Esophagus muscularis mucosa (tissue), 4 donors: Measurements from ENCODE around the gene DAZAP1. TPM values are rescaled to one million over a fixed set of nuclear protein-coding genes. Genes with fewer than 3 reads are reported as not detected.

Experiments
- DNase-seq: peaks from one replicate; pipeline ENCODE4 v3.0.0-alpha.2; 2017; ENCODE audit errors: extremely low spot score
- H3K27ac ChIP-seq, 4 donors: fragments of 200-600 bp; sonication (generic); replicated peaks in 1 of 4; 1 replicate in 3 of 4; 2 replicates in 1 of 4; pipeline ENCODE4 v1.5.1; 2016 to 2019; ENCODE audit warnings: mild to moderate bottlenecking in 1 of 4
- H3K27me3 ChIP-seq, 4 donors: fragments of 200-600 bp; sonication (generic); one replicate each; pipeline versions ENCODE4 v1.5.1 to v1.6.0; 2016 to 2019
- H3K36me3 ChIP-seq, 4 donors: fragments of 200-600 bp; sonication (generic); one replicate each; pipeline ENCODE4 v1.5.1; 2016 to 2019
- H3K4me1 ChIP-seq, 4 donors: fragments of 200-600 bp; sonication (generic); one replicate each; pipeline ENCODE4 v1.5.1; 2016 to 2019
- H3K4me3 ChIP-seq, 4 donors: fragments of 200-600 bp; sonication (generic); 1 replicate in 2 of 4; 2 replicates in 2 of 4; pipeline ENCODE4 v1.5.1; 2016 to 2019; ENCODE audit warnings: mild to moderate bottlenecking in 4 of 4, moderate library complexity in 1 of 4
- H3K9me3 ChIP-seq, 4 donors: fragments of 200-600 bp; sonication (generic); 1 replicate in 3 of 4; 2 replicates in 1 of 4; pipeline ENCODE4 v1.5.1; 2016 to 2019
- CTCF ChIP-seq, 3 experiments: fragments of 200-600 bp in 2 of 3; fragments of 450-650 bp in 1 of 3; sonication (generic) in 2 of 3; IDR thresholded peaks; one replicate each; pipeline ENCODE4 v1.5.1; 2017 to 2019; ENCODE audit warnings: antibody characterized with exemption in 3 of 3, mild to moderate bottlenecking in 2 of 3, moderate library complexity in 1 of 3
- EP300 ChIP-seq: sonication (generic); formaldehyde crosslinking; IDR thresholded peaks from one replicate; pipeline ENCODE4 v1.6.1; 2017; ENCODE audit warnings: antibody characterized with exemption
- POLR2A ChIP-seq: fragments of 450-650 bp; IDR thresholded peaks from one replicate; pipeline ENCODE4 v1.6.1; 2017; ENCODE audit warnings: antibody characterized with exemption, moderate library complexity, mild to moderate bottlenecking, low read depth
- POLR2AphosphoS5 ChIP-seq, 2 donors: sonication (generic); formaldehyde crosslinking; IDR thresholded peaks; one replicate each; pipeline ENCODE4 v1.6.1; 2017; ENCODE audit warnings: antibody characterized with exemption in 2 of 2
- WGBS: methylation state at CpG from one replicate; pipeline ENCODE4 v1.1.5; 2018; 5-methylcytosine and 5-hydroxymethylcytosine counted together
- intact Hi-C: fragments of 100-400 bp; cut with DNase I; formaldehyde crosslinking; loops from one replicate; pipeline ENCODE4 v1.15.1; 2023
- total RNA-seq, 4 donors: library from RNA; depleted of rRNA; stranded (reverse); fragments of >200 nt; gene quantifications; one replicate each; pipeline versions ENCODE4 v1.1.0 to v1.2.1, GENCODE V29; 2016

DAZAP1 gene
- total RNA-seq, 4 donors from 2014 or later, result 44.9 to 79.4 (median 52.9) TPM

- Histone ChIP-seq H3K4me1 (peaks cover 6 to 9% (median 8%) of the 10 kb centered on the region in 4 donors), H3K36me3 (no peaks in the 10 kb centered on the region), H3K9me3 (no peaks in the 10 kb centered on the region), H3K27ac (no peak overlapping the region), H3K27me3 (no peaks in the 10 kb centered on the region), H3K4me3 (no peak overlapping the region)
- DNase-seq, result no peak
- 90% methylated on average over 22 of the region's 23 CpGs for WGBS
- intact Hi-C loops, result no loop called here
- TF ChIP-seq POLR2AphosphoS5 (IDR thresholded peaks at IDR 0.05) (no peak), POLR2A (no peak), EP300 (no peak), CTCF (IDR thresholded peaks at IDR 0.05) (no peak)
Measured at GRCh38 chr19:1483979-1484428, 76.6 kb downstream of the DAZAP1 start.

Other genes starting within 250 kb of the DAZAP1 start
- 100 to 1,000 TPM in 1 of 4 donors, 10 to 100 TPM in 3; 16.2 to 141 (median 30.5) TPM for gene SBNO2, start 233.3 kb upstream of the DAZAP1 start, total RNA-seq
- gene STK11, start 201.8 kb upstream of the DAZAP1 start, total RNA-seq, result 10 to 100 TPM; 52.2 to 95.7 (median 73.2) TPM
- 1 to 10 TPM in 1 of 4 donors, under 1 TPM in 2, not detected in 1; 0.58 to 1.0 (median 0.99) TPM for gene CBARP, start 169.6 kb upstream of the DAZAP1 start, total RNA-seq
- 100 to 1,000 TPM in 2 of 4 donors, 10 to 100 TPM in 2; 77.5 to 140 (median 109) TPM for gene ATP5F1D, start 165.8 kb upstream of the DAZAP1 start, total RNA-seq
- gene MIDN, start 159.0 kb upstream of the DAZAP1 start, total RNA-seq, result 10 to 100 TPM; 20.3 to 72.2 (median 31.8) TPM
- gene CIRBP, start 138.3 kb upstream of the DAZAP1 start, total RNA-seq, result 100 to 1,000 TPM; 236 to 601 (median 429) TPM
- 10 to 100 TPM; 24.9 to 58.9 (median 43.6) TPM for gene FAM174C, start 132.1 kb upstream of the DAZAP1 start, total RNA-seq
- gene EFNA2, start 121.7 kb upstream of the DAZAP1 start, total RNA-seq, result not detected
- gene NDUFS7, start 23.7 kb upstream of the DAZAP1 start, total RNA-seq, result 100 to 1,000 TPM in 1 of 4 donors, 10 to 100 TPM in 3; 85.6 to 110 (median 89.4) TPM
- gene GAMT, start 6.0 kb upstream of the DAZAP1 start, total RNA-seq, result 10 to 100 TPM in 3 of 4 donors, 1 to 10 TPM in 1; 5.8 to 13.4 (median 11.9) TPM
- gene RPS15, start 30.8 kb downstream of the DAZAP1 start, total RNA-seq, result 1,000 to 10,000 TPM; 1,297 to 2,978 (median 2,171) TPM
- 1 to 10 TPM in 2 of 4 donors, under 1 TPM in 2; 0.42 to 1.8 (median 1.2) TPM for gene APC2, start 42.5 kb downstream of the DAZAP1 start, total RNA-seq
- gene C19orf25, start 71.6 kb downstream of the DAZAP1 start, total RNA-seq, result 10 to 100 TPM; 21.6 to 43.6 (median 29.8) TPM
- 1 to 10 TPM; 1.9 to 5.4 (median 3.3) TPM for gene PCSK4, start 82.8 kb downstream of the DAZAP1 start, total RNA-seq
- 1 to 10 TPM in 1 of 4 donors, under 1 TPM in 2, not detected in 1; 0.23 to 2.3 (median 0.99) TPM for gene REEP6, start 83.6 kb downstream of the DAZAP1 start, total RNA-seq
- gene ADAMTSL5, start 105.4 kb downstream of the DAZAP1 start, total RNA-seq, result 1 to 10 TPM; 3.9 to 5.9 (median 4.7) TPM
- under 1 TPM in 1 of 4 donors, not detected in 3; 0.17 TPM for gene PLK5, start 116.5 kb downstream of the DAZAP1 start, total RNA-seq
- 10 to 100 TPM; 21.6 to 64.4 (median 47.5) TPM for gene MEX3D, start 160.7 kb downstream of the DAZAP1 start, total RNA-seq
- gene MBD3, start 185.3 kb downstream of the DAZAP1 start, total RNA-seq, result 100 to 1,000 TPM in 3 of 4 donors, 10 to 100 TPM in 1; 81.8 to 152 (median 114) TPM
- gene UQCR11, start 197.9 kb downstream of the DAZAP1 start, total RNA-seq, result 100 to 1,000 TPM; 111 to 152 (median 132) TPM
- gene TCF3, start 245.0 kb downstream of the DAZAP1 start, total RNA-seq, result 10 to 100 TPM; 32.0 to 53.6 (median 46.5) TPM